Kidney epithelial cell (primary cell): Measurements from ENCODE around the gene HS3ST5. TPM values are rescaled to one million over a fixed set of nuclear protein-coding genes. Genes with fewer than 3 reads are reported as not detected.

Experiments
- DNase-seq: peaks from one replicate; pipeline ENCODE4 v3.0.0-alpha.2; 2010; ENCODE audit warnings: low read depth
- H3K27me3 ChIP-seq: 2 replicates; pipeline ENCODE4 v1.6.0; 2011; ENCODE audit warnings: low read length; ENCODE audit not compliant: control insufficient read depth, insufficient read depth
- H3K36me3 ChIP-seq: 2 replicates; pipeline ENCODE4 v1.5.1; 2011; ENCODE audit warnings: low read length; ENCODE audit not compliant: control insufficient read depth, insufficient read depth
- H3K4me3 ChIP-seq: 2 replicates; pipeline ENCODE4 v1.5.1; 2011; ENCODE audit warnings: low read depth, mild to moderate bottlenecking, control low read depth, low read length
- total RNA-seq: library from RNA; depleted of rRNA; stranded (reverse); fragments of >200 nt; gene quantifications from 2 replicates; pipeline ENCODE4 v1.2.3, GENCODE V29; 2015
- TF ChIP-seq, protein P1 (sequence below): IDR thresholded peaks from 2 replicates; pipeline ENCODE4 v1.5.1; 2011; ENCODE audit warnings: mild to moderate bottlenecking, moderate library complexity, low read length, control low read depth, inconsistent platforms; ENCODE audit not compliant: insufficient read depth, poor library complexity, severe bottlenecking

The HS3ST5 gene
- total RNA-seq, 1 donor from 2014 or later = 0.25 TPM

DNA sequence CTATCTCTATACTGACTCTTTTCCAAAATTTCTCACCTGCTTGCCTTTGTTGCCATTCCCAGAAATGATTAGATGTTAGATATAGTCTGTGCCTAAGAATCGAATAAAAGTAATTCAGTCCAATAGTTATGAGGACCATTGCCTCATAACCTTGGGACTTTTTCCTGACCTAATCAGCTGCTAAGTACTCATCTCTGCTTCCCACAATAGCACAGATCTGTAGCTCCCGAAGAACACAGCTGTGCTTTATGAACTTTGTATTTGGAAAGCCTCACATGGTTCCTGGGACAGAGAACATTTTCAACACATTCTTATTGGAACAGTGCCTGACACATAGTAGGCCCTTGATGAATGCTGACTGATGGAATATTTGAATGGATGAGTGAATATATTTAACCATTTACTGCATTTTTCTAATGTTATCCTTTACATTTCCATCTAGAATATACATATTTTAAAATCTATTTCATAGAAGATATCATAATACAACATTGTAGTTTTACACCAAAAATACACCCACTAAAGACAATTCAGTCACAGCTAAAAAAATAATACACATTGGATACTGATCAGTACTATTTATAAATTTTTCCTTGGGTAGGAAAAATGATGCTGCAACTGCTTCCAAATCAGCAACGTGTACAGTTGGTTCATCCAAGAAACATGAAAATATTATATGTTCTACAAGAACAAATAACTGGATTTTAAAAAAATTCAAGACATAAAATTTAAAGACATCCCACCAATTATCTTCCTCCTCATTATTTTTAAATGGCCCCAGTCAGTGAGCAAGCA is 53.9 kb downstream of the HS3ST5 start:
- no peak overlapping the region for H3K4me3 ChIP-seq
- no peak for DNase-seq
- TF ChIP-seq, protein P1, sequence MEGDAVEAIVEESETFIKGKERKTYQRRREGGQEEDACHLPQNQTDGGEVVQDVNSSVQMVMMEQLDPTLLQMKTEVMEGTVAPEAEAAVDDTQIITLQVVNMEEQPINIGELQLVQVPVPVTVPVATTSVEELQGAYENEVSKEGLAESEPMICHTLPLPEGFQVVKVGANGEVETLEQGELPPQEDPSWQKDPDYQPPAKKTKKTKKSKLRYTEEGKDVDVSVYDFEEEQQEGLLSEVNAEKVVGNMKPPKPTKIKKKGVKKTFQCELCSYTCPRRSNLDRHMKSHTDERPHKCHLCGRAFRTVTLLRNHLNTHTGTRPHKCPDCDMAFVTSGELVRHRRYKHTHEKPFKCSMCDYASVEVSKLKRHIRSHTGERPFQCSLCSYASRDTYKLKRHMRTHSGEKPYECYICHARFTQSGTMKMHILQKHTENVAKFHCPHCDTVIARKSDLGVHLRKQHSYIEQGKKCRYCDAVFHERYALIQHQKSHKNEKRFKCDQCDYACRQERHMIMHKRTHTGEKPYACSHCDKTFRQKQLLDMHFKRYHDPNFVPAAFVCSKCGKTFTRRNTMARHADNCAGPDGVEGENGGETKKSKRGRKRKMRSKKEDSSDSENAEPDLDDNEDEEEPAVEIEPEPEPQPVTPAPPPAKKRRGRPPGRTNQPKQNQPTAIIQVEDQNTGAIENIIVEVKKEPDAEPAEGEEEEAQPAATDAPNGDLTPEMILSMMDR = no peak
- no peaks in the 10 kb centered on the region for H3K36me3 ChIP-seq
- no peaks in the 10 kb centered on the region for H3K27me3 ChIP-seq

GRCh38 chr6:114287461-114287860 is 55.4 kb downstream of the HS3ST5 start:
- no peak for DNase-seq
- H3K36me3 ChIP-seq = no peaks in the 10 kb centered on the region
- H3K27me3 ChIP-seq = no peaks in the 10 kb centered on the region
- no peak overlapping the region for H3K4me3 ChIP-seq
- TF ChIP-seq, protein P1 = no peak

DNA sequence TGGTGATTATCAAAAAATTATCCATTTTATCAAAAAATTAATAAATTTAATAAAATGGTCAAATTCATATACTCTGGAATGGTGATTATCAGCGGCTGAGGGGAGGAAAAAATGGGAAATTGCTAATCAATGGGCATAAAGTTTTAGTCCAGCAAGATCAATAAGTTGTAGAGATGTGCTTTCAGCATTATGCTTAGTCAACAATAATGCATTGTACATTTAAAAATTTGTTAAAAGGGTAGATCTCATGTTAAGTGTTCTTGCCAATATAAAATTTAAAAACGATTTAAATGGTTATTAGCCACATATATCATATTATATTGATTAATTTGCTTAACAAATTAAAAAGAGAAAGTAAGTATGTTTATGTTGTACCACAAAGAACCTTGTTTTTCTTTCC is 56.6 kb downstream of the HS3ST5 start:
- Histone ChIP-seq H3K4me3 (no peak overlapping the region), H3K36me3 (no peaks in the 10 kb centered on the region), H3K27me3 (no peaks in the 10 kb centered on the region)
- TF ChIP-seq, protein P1 = no peak
- DNase-seq = no peak

DNA sequence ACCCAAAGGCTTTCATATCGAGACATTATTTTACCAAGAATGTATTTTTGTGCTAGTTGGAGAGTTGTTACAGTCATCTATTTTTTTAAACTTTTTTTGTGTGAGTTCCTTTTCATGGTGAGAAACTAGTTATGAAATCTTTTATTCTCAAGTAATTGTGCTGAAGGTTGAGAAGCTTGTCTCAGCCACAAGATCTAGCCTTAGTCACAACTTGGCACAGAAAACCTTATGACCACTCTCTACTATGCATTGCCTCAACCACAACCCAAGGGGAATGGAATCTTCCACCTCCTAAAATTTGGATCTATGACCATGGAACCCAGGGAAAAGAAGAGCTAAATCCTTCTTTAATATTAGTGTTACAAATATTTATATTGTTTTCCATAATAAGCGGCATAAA is 58.5 kb downstream of the HS3ST5 start:
- Histone ChIP-seq H3K27me3 (no peaks in the 10 kb centered on the region), H3K4me3 (no peak overlapping the region), H3K36me3 (no peaks in the 10 kb centered on the region)
- TF ChIP-seq, protein P1 = no peak
- no peak for DNase-seq

DNA sequence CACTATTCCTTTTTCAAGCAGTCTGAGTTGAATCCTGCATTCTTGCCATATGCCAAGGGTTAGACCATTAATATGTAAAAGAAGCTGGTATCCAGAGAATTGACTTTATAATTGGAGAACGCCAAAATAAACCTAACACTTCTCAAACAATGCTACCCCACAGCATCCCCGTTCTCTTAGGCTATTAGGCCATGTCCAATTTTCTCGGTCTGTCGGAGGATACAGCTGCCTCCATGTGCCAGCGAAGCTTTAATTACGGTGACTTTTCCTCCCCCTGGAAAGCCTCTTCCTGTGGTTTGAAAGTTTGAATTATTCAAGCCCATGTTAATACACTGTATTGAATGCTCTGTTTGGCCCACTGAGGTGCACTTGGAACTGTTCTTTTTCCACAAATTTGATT is 60.5 kb downstream of the HS3ST5 start:
- TF ChIP-seq, protein P1 = no peak
- no peaks in the 10 kb centered on the region for H3K36me3 ChIP-seq

DNA sequence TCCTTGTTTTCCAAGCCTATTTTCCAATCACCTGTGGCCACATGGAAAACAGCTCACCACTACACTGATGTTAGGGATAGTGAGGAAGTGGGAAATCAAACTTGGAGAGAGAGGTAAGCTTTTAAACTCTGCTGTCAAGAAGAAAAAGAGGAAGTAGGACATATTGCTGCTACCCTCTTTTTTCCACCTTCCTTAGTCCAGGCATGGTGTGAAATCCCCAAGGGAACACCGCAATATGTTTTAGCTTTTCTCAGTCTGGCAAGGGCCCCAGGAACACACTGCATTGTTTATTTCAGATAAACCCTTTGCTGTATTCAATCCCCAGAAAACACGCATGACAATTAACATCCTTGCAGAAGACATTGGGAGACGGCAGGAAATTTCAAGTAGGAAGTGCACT is 61.3 kb downstream of the HS3ST5 start:
- DNase-seq = no peak
- no peaks in the 10 kb centered on the region for H3K27me3 ChIP-seq
- no peak overlapping the region for H3K4me3 ChIP-seq
- TF ChIP-seq, protein P1 = no peak
- no peaks in the 10 kb centered on the region for H3K36me3 ChIP-seq

More for the DNA sequence above, 60.5 kb downstream of the HS3ST5 start:
- Histone ChIP-seq H3K4me3 (no peak overlapping the region), H3K27me3 (no peaks in the 10 kb centered on the region)
- no peak for DNase-seq
